RCC 7860 (cell line): ENCODE results near the gene ROM1.
"Not testable (repeated sequence)": the region's sequence is repeated elsewhere in the genome, so short reads cannot be mapped to it uniquely, and the experiment has no call there.

Experiments
- DNase-seq: peaks from one replicate; pipeline ENCODE4 v3.0.0-alpha.2; 2015; ENCODE audit warnings: low spot score
- FAIRE-seq: peaks from 2 replicates; lab custom pipeline; 2012; peaks lifted over from hg19 to GRCh38; lab: Jason Lieb, UNC

Gene ROM1

GRCh38 chr11:62612366-62613290, at the start of gene ROM1, which contains the start of gene EML3:
Gene ROM1 (plus strand): TSS chr11:62613257. CDS start chr11:62613282, 25 bp downstream.
Gene EML3 (minus strand): TSS chr11:62612775. CDS start chr11:62612457, 318 bp downstream.
- no peak for FAIRE-seq
- DNase-seq, result peak; percentile 61

GRCh38 chr11:62565100-62565802, 47.8 kb upstream of the ROM1 start:
- FAIRE-seq (no peak), DNase-seq (no peak)

- no peak for FAIRE-seq
- DNase-seq, result no peak
Observed at GRCh38 chr11:62566247-62566646, 46.8 kb upstream of the ROM1 start.

GRCh38 chr11:62567018-62567633, 45.9 kb upstream of the ROM1 start:
- DNase-seq (no peak), FAIRE-seq (no peak)

GRCh38 chr11:62569611-62570010, 43.4 kb upstream of the ROM1 start:
- no peak for DNase-seq
- no peak for FAIRE-seq

- not testable (repeated sequence) for DNase-seq, FAIRE-seq
Observed at GRCh38 chr11:62570903-62571302, 42.2 kb upstream of the ROM1 start.

- FAIRE-seq, DNase-seq: not testable (repeated sequence)
Observed at GRCh38 chr11:62571493-62571892, 41.6 kb upstream of the ROM1 start.

GRCh38 chr11:62572431-62572830, 40.6 kb upstream of the ROM1 start:
- FAIRE-seq (no peak), DNase-seq (no peak)

- FAIRE-seq (no peak), DNase-seq (no peak)
Observed at GRCh38 chr11:62573006-62573591, 40.0 kb upstream of the ROM1 start.

- DNase-seq (peak; percentile 99), FAIRE-seq (peak; percentile 80)
Observed at GRCh38 chr11:62573592-62574362, 39.3 kb upstream of the ROM1 start, which contains the start of gene EEF1G. Gene EEF1G (minus strand): TSS chr11:62573891. CDS start chr11:62573842, 49 bp downstream.

- FAIRE-seq (no peak), DNase-seq (no peak)
Observed at GRCh38 chr11:62574363-62575071, 38.5 kb upstream of the ROM1 start.

GRCh38 chr11:62575156-62575555, 37.9 kb upstream of the ROM1 start:
- no peak for DNase-seq
- no peak for FAIRE-seq

- FAIRE-seq, result no peak
- DNase-seq, result no peak
Observed at GRCh38 chr11:62575837-62576236, 37.2 kb upstream of the ROM1 start.

GRCh38 chr11:62577046-62577714, 35.9 kb upstream of the ROM1 start:
- FAIRE-seq (no peak), DNase-seq (no peak)

- no peak for FAIRE-seq
- no peak for DNase-seq
Observed at GRCh38 chr11:62578541-62578940, 34.5 kb upstream of the ROM1 start.

GRCh38 chr11:62579252-62579651, 33.8 kb upstream of the ROM1 start:
- FAIRE-seq (no peak), DNase-seq (no peak)

GRCh38 chr11:62580959-62581715, 31.9 kb upstream of the ROM1 start:
- DNase-seq (no peak), FAIRE-seq (no peak)

- not testable (repeated sequence) for DNase-seq, FAIRE-seq
Observed at GRCh38 chr11:62581735-62582134, 31.3 kb upstream of the ROM1 start.
